Measurements from ENCODE around the gene CCL13.

Gene CCL13

DNA sequence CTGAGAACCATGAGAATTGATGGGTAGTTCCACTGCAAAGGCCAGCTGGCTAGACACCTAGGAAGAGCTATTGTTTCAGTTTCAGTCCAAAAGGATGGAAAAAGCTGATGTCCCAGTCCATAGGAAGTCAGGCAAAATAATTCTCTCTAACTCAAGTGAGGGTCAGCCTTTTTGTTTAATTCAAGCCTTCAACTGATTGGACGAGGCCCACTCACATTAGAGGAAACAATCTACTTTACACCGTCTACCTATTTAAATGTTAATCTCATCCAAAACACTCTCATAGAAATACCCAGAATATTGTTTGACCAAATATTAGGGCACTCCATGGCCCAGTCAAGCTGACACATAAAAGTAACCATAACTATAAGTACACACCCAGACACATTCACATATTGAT, 14.4 kb upstream of the CCL13 start:
- H4K20me1 ChIP-seq (ENCODE audit: insufficient read depth, low read length, poor library complexity, severe bottlenecking) = no peaks in the 10 kb centered on the region
- no peaks in the 10 kb centered on the region for H3K9me2 ChIP-seq (replicated peaks; ENCODE audit: low read depth, low read length)
- H3K36me3 ChIP-seq (ENCODE audit: insufficient read depth, low read length) = no peaks in the 10 kb centered on the region
- no peak for TF ChIP-seq EZH2phosphoT487 (IDR thresholded peaks at IDR 0.05; ENCODE audit: borderline replicate concordance)
- TF ChIP-seq, protein P1, sequence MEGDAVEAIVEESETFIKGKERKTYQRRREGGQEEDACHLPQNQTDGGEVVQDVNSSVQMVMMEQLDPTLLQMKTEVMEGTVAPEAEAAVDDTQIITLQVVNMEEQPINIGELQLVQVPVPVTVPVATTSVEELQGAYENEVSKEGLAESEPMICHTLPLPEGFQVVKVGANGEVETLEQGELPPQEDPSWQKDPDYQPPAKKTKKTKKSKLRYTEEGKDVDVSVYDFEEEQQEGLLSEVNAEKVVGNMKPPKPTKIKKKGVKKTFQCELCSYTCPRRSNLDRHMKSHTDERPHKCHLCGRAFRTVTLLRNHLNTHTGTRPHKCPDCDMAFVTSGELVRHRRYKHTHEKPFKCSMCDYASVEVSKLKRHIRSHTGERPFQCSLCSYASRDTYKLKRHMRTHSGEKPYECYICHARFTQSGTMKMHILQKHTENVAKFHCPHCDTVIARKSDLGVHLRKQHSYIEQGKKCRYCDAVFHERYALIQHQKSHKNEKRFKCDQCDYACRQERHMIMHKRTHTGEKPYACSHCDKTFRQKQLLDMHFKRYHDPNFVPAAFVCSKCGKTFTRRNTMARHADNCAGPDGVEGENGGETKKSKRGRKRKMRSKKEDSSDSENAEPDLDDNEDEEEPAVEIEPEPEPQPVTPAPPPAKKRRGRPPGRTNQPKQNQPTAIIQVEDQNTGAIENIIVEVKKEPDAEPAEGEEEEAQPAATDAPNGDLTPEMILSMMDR (conservative IDR thresholded peaks at IDR 0.05; ENCODE audit: low read length) = no peak
- no peaks in the 10 kb centered on the region for H3K79me2 ChIP-seq (ENCODE audit: insufficient read depth, low read length)
- no peak overlapping the region for H3K9ac ChIP-seq (ENCODE audit: low read depth, low read length, poor library complexity, severe bottlenecking)
- H3K4me3 ChIP-seq (ENCODE audit: low read length, poor library complexity, severe bottlenecking) = no peak overlapping the region
- no peak overlapping the region for H3K4me2 ChIP-seq (ENCODE audit: low read depth, low read length, poor library complexity, severe bottlenecking)
- no peaks in the 10 kb centered on the region for H3K4me1 ChIP-seq (ENCODE audit: insufficient read depth, low read length, poor library complexity, severe bottlenecking)
- no peak overlapping the region for H2AFZ ChIP-seq (ENCODE audit: low read length)
- no peaks in the 10 kb centered on the region for H3F3A ChIP-seq (ENCODE audit: low read depth)
- no peaks in the 10 kb centered on the region for H3K9me3 ChIP-seq (ENCODE audit: insufficient read depth, low read depth, low read length)
- H3K27me3 ChIP-seq (ENCODE audit: insufficient read depth, low read length, poor library complexity, severe bottlenecking) = no peaks in the 10 kb centered on the region

DNA sequence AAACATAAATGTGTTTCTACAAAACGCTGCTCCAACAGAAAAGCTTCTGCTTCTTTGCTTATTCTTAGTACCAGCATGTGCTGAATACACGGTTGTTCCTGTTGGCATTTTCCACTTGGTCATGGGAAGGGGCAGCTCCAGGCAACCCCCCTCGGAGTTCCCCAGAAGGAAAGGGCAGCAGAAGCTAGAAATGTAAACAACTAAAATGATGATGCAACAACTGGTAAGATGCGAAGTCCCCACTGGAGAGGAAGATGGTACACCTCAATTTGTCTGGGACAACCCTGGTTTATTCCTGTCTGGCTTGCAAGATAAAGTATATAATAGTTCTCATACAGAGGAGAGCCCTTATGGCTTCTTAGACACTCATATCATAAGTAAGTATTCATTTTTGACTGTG, 9.2 kb upstream of the CCL13 start:
- H3K27me3 ChIP-seq (ENCODE audit: insufficient read depth, low read length, poor library complexity, severe bottlenecking) = no peaks in the 10 kb centered on the region
- no peak overlapping the region for H3K4me2 ChIP-seq (ENCODE audit: low read depth, low read length, poor library complexity, severe bottlenecking)
- no peaks in the 10 kb centered on the region for H4K20me1 ChIP-seq (ENCODE audit: insufficient read depth, low read length, poor library complexity, severe bottlenecking)
- no peaks in the 10 kb centered on the region for H3F3A ChIP-seq (ENCODE audit: low read depth)
- H3K9me3 ChIP-seq (ENCODE audit: insufficient read depth, low read depth, low read length) = no peaks in the 10 kb centered on the region
- TF ChIP-seq EZH2phosphoT487 (IDR thresholded peaks at IDR 0.05; ENCODE audit: borderline replicate concordance) = no peak
- TF ChIP-seq, protein P1 (conservative IDR thresholded peaks at IDR 0.05; ENCODE audit: low read length) = no peak
- no peaks in the 10 kb centered on the region for H3K79me2 ChIP-seq (ENCODE audit: insufficient read depth, low read length)
- H3K4me1 ChIP-seq (ENCODE audit: insufficient read depth, low read length, poor library complexity, severe bottlenecking) = no peaks in the 10 kb centered on the region
- H3K9ac ChIP-seq (ENCODE audit: low read depth, low read length, poor library complexity, severe bottlenecking) = no peak overlapping the region
- H3K9me2 ChIP-seq (replicated peaks; ENCODE audit: low read depth, low read length) = no peaks in the 10 kb centered on the region
- no peaks in the 10 kb centered on the region for H3K36me3 ChIP-seq (ENCODE audit: insufficient read depth, low read length)
- H3K4me3 ChIP-seq (ENCODE audit: low read length, poor library complexity, severe bottlenecking) = no peak overlapping the region
- H2AFZ ChIP-seq (ENCODE audit: low read length) = no peak overlapping the region

DNA sequence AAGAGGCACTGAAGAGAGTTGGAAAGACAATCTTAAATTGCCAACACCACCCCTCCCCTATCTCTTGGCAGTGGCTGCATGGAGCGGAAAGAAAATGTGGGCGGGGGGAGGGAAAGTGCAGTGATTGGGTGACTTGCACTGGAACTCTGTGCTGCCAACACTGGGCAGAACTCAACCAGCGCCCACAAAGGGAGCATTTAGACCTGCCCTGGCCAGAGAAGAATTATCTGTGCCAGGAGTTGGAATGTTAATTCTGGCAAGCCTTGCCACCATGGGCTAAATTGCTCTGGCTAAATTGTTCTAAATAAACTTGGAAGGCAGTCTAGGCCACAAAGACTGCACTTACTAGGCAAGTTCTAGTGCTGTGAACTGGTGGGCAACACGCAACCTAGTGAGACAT, 6.5 kb upstream of the CCL13 start:
- Histone ChIP-seq H3F3A (ENCODE audit: low read depth) (no peaks in the 10 kb centered on the region), H3K4me2 (ENCODE audit: low read depth, low read length, poor library complexity, severe bottlenecking) (no peak overlapping the region), H3K4me1 (ENCODE audit: insufficient read depth, low read length, poor library complexity, severe bottlenecking) (no peaks in the 10 kb centered on the region), H3K9ac (ENCODE audit: low read depth, low read length, poor library complexity, severe bottlenecking) (no peak overlapping the region), H3K9me2 (replicated peaks; ENCODE audit: low read depth, low read length) (no peaks in the 10 kb centered on the region), H3K4me3 (ENCODE audit: low read length, poor library complexity, severe bottlenecking) (no peak overlapping the region), H3K27me3 (ENCODE audit: insufficient read depth, low read length, poor library complexity, severe bottlenecking) (no peaks in the 10 kb centered on the region), H3K79me2 (ENCODE audit: insufficient read depth, low read length) (no peaks in the 10 kb centered on the region), H3K36me3 (ENCODE audit: insufficient read depth, low read length) (no peaks in the 10 kb centered on the region), H3K9me3 (ENCODE audit: insufficient read depth, low read depth, low read length) (no peaks in the 10 kb centered on the region), H4K20me1 (ENCODE audit: insufficient read depth, low read length, poor library complexity, severe bottlenecking) (no peaks in the 10 kb centered on the region), H2AFZ (ENCODE audit: low read length) (no peak overlapping the region)
- TF ChIP-seq, protein P1 (conservative IDR thresholded peaks at IDR 0.05; ENCODE audit: low read length) = no peak
- TF ChIP-seq EZH2phosphoT487 (IDR thresholded peaks at IDR 0.05; ENCODE audit: borderline replicate concordance) = no peak
